Liver (tissue), 9 donors: ENCODE data around the gene GRAMD4. TPM values are rescaled to one million over a fixed set of nuclear protein-coding genes. Genes with fewer than 3 reads are reported as not detected.

Experiments used
- DNase-seq: peaks from one replicate; pipeline ENCODE4 v3.0.0-alpha.2; 2017; ENCODE audit warnings: low spot score
- H3K27ac ChIP-seq, 2 donors: one replicate each; pipeline ENCODE4 v1.7.0; 2013; ENCODE audit warnings: inconsistent platforms in 2 of 2, low read length in 2 of 2, control low read depth in 1 of 2, low read depth in 1 of 2, mild to moderate bottlenecking in 1 of 2
- H3K27me3 ChIP-seq, 4 donors: one replicate each; pipeline versions ENCODE4 v1.6.1 to v1.7.0; 2013; ENCODE audit warnings: low read length in 3 of 4, inconsistent platforms in 1 of 4, mild to moderate bottlenecking in 1 of 4, moderate library complexity in 1 of 4; ENCODE audit not compliant: control insufficient read depth in 4 of 4, insufficient read depth in 4 of 4
- H3K36me3 ChIP-seq, 4 donors: one replicate each; pipeline versions ENCODE4 v1.6.1 to v1.7.0; 2013; ENCODE audit warnings: low read length in 3 of 4, mild to moderate bottlenecking in 3 of 4, low read depth in 1 of 4, moderate library complexity in 1 of 4; ENCODE audit not compliant: control insufficient read depth in 4 of 4, insufficient read depth in 3 of 4
- H3K4me1 ChIP-seq, 4 donors: one replicate each; pipeline versions ENCODE4 v1.6.1 to v1.7.0; 2013; ENCODE audit warnings: low read length in 3 of 4, mild to moderate bottlenecking in 3 of 4, moderate library complexity in 1 of 4; ENCODE audit not compliant: control insufficient read depth in 4 of 4, insufficient read depth in 4 of 4
- H3K4me3 ChIP-seq, 3 donors: one replicate each; pipeline versions ENCODE4 v1.6.1 to v1.7.0; 2013; ENCODE audit warnings: low read length in 3 of 3, control low read depth in 1 of 3, low read depth in 1 of 3, mild to moderate bottlenecking in 1 of 3
- H3K9ac ChIP-seq, 2 donors: one replicate each; pipeline ENCODE4 v1.7.0; 2013; ENCODE audit warnings: low read length in 2 of 2, mild to moderate bottlenecking in 2 of 2, moderate library complexity in 2 of 2, control low read depth in 1 of 2, low read depth in 1 of 2
- H3K9me3 ChIP-seq, 4 donors: one replicate each; pipeline versions ENCODE4 v1.6.1 to v1.7.0; 2013; ENCODE audit warnings: low read length in 3 of 4; ENCODE audit not compliant: control insufficient read depth in 4 of 4
- ATF3 ChIP-seq: IDR thresholded peaks from 2 replicates; pipeline ENCODE4 v1.6.1; 2016; ENCODE audit warnings: antibody characterized with exemption
- EGR1 ChIP-seq, 2 donors: IDR thresholded peaks; 2 replicates each; pipeline ENCODE4 v1.6.1; 2016 to 2018; ENCODE audit warnings: antibody characterized with exemption in 2 of 2, low read depth in 2 of 2
- FOXA1 ChIP-seq: IDR thresholded peaks from 2 replicates; pipeline ENCODE4 v1.6.1; 2016; ENCODE audit warnings: antibody characterized with exemption
- FOXA2 ChIP-seq: IDR thresholded peaks from 2 replicates; pipeline ENCODE4 v1.6.1; 2016; ENCODE audit warnings: antibody characterized with exemption
- GABPA ChIP-seq, 2 donors: IDR thresholded peaks in 1 of 2; conservative IDR thresholded peaks in 1 of 2; 2 replicates each; pipeline ENCODE4 v1.6.1; 2016; ENCODE audit warnings: antibody characterized with exemption in 2 of 2, mild to moderate bottlenecking in 1 of 2, moderate library complexity in 1 of 2
- HNF4A ChIP-seq, 2 donors: conservative IDR thresholded peaks; 2 replicates each; pipeline ENCODE4 v1.6.1; 2016; ENCODE audit warnings: antibody characterized with exemption in 2 of 2, mild to moderate bottlenecking in 2 of 2
- HNF4G ChIP-seq: IDR thresholded peaks from 2 replicates; pipeline ENCODE4 v1.6.1; 2016; ENCODE audit warnings: antibody characterized with exemption
- JUND ChIP-seq, 2 donors: IDR thresholded peaks; 2 replicates each; pipeline ENCODE4 v1.6.1; 2016; ENCODE audit warnings: antibody characterized with exemption in 2 of 2
- MAX ChIP-seq: IDR thresholded peaks from 2 replicates; pipeline ENCODE4 v1.6.1; 2016; ENCODE audit warnings: antibody characterized with exemption
- NR2F2 ChIP-seq: IDR thresholded peaks from 2 replicates; pipeline ENCODE4 v1.6.1; 2016; ENCODE audit warnings: antibody characterized with exemption
- RAD21 ChIP-seq, 2 donors: IDR thresholded peaks; 2 replicates each; pipeline ENCODE4 v1.6.1; 2016; ENCODE audit warnings: antibody characterized with exemption in 2 of 2, mild to moderate bottlenecking in 2 of 2
- RXRA ChIP-seq, 2 donors: IDR thresholded peaks; 2 replicates each; pipeline ENCODE4 v1.6.1; 2017 to 2018; ENCODE audit warnings: antibody characterized with exemption in 2 of 2, mild to moderate bottlenecking in 1 of 2
- SP1 ChIP-seq: IDR thresholded peaks from 2 replicates; pipeline ENCODE4 v1.6.1; 2018; ENCODE audit warnings: antibody characterized with exemption, mild to moderate bottlenecking
- TAF1 ChIP-seq: conservative IDR thresholded peaks from 2 replicates; pipeline ENCODE4 v1.6.1; 2016; ENCODE audit warnings: antibody characterized with exemption, mild to moderate bottlenecking
- YY1 ChIP-seq: IDR thresholded peaks from 2 replicates; pipeline ENCODE4 v1.6.1; 2016; ENCODE audit warnings: antibody characterized with exemption, mild to moderate bottlenecking
- WGBS: extraction: QIAGEN DNeasy Blood & Tissue Kit; methylation state at CpG from one replicate; pipeline ENCODE4 v1.1.7; 2013; 5-methylcytosine and 5-hydroxymethylcytosine counted together
- polyA plus RNA-seq, 2 donors: library from polyadenylated mRNA; stranded (reverse) in 1 of 2; unstranded in 1 of 2; fragments of 200-250 nt in 1 of 2; fragments of >200 nt in 1 of 2; fragmentation: Nextera tagmentation in 1 of 2; extraction: Ambion mirVana in 1 of 2; gene quantifications; one replicate each; pipeline versions ENCODE4 v1.2.1 to v1.2.3, GENCODE V29; 2013 to 2015
- total RNA-seq, 2 donors: library from RNA; depleted of rRNA; stranded (reverse); fragments of >200 nt; gene quantifications; one replicate each; pipeline ENCODE4 v1.2.3, GENCODE V29; 2014
- TF ChIP-seq, protein P1 (sequence below): fragments of 150-350 bp; IDR thresholded peaks from 2 replicates; pipeline ENCODE4 v1.5.1; 2017; ENCODE audit warnings: improper control_type of control experiment, low read depth, low read length; ENCODE audit not compliant: missing input control
- TF ChIP-seq, protein P2 (sequence below): IDR thresholded peaks from 2 replicates; pipeline ENCODE4 v1.6.1; 2016; ENCODE audit warnings: antibody characterized with exemption
- TF ChIP-seq, protein P3 (sequence below): IDR thresholded peaks from 2 replicates; pipeline ENCODE4 v1.6.1; 2016; ENCODE audit warnings: antibody characterized with exemption, mild to moderate bottlenecking
- donor health status: healthy.
- donor health status: healthy.
- donor health status: healthy.
- donor health status: healthy.
- donor health status: healthy.

The GRAMD4 gene
- total and polyA plus RNA-seq, 4 donors: 2.7 to 53.5 (median 21.6) TPM

DNA sequence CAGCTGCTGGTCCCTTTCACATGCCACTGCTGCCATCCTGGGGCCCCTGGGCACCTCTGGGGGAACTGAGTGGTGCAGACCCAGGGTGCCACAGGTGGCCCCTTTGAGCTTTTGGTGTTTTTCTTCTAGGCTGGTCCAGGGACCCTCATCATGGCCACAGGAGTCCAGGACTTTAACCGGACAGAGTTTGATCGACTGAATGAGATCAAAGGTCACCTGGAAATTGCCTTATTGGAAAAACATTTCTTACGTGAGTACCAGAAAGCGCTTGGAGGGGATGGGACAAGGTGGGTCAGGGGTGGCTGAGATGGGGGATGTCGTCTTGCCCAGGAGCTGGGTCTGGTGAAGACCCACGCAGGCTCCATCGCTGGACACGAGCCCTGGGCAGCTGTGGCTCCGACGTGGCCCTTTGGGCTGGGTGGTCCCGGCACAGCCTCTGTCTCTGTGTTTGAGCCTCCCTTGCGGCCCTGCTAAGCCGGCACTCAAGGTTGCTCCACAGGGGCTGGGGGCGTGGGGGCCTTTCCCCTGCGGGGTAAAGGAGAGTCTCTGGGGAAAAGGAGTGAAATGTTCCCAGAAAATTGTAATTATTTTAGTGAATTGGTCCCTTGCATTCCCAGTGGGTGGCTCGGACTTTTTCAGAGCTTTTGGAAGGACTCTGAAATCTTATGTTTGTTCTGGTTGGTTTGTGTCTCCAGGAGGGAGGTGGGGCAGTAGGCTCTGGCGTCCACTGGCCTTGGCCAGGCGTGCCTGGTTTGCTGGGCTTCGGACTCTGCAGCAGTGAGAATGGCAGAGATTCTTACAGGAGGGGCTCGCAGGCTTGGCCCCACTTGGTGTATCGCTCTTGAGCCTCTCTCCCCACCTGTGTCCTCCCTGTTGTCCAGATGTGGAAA is 17.8 kb downstream of the GRAMD4 start:
- H3K9me3 ChIP-seq: no peaks in the 10 kb centered on the region
- peak; percentile 86 to 93 for TF ChIP-seq HNF4A (conservative IDR thresholded peaks at IDR 0.05)
- no peak for TF ChIP-seq NR2F2
- TF ChIP-seq, protein P1, sequence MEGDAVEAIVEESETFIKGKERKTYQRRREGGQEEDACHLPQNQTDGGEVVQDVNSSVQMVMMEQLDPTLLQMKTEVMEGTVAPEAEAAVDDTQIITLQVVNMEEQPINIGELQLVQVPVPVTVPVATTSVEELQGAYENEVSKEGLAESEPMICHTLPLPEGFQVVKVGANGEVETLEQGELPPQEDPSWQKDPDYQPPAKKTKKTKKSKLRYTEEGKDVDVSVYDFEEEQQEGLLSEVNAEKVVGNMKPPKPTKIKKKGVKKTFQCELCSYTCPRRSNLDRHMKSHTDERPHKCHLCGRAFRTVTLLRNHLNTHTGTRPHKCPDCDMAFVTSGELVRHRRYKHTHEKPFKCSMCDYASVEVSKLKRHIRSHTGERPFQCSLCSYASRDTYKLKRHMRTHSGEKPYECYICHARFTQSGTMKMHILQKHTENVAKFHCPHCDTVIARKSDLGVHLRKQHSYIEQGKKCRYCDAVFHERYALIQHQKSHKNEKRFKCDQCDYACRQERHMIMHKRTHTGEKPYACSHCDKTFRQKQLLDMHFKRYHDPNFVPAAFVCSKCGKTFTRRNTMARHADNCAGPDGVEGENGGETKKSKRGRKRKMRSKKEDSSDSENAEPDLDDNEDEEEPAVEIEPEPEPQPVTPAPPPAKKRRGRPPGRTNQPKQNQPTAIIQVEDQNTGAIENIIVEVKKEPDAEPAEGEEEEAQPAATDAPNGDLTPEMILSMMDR: no peak
- TF ChIP-seq FOXA1: no peak
- peak; percentile 46 for TF ChIP-seq HNF4G
- no peak for TF ChIP-seq YY1
- no peak for TF ChIP-seq RAD21 (IDR thresholded peaks at IDR 0.05)
- TF ChIP-seq JUND (IDR thresholded peaks at IDR 0.05): peak in 1 of 2 donors; percentile 39
- TF ChIP-seq, protein P2, sequence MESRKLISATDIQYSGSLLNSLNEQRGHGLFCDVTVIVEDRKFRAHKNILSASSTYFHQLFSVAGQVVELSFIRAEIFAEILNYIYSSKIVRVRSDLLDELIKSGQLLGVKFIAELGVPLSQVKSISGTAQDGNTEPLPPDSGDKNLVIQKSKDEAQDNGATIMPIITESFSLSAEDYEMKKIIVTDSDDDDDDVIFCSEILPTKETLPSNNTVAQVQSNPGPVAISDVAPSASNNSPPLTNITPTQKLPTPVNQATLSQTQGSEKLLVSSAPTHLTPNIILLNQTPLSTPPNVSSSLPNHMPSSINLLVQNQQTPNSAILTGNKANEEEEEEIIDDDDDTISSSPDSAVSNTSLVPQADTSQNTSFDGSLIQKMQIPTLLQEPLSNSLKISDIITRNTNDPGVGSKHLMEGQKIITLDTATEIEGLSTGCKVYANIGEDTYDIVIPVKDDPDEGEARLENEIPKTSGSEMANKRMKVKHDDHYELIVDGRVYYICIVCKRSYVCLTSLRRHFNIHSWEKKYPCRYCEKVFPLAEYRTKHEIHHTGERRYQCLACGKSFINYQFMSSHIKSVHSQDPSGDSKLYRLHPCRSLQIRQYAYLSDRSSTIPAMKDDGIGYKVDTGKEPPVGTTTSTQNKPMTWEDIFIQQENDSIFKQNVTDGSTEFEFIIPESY: no peak
- TF ChIP-seq MAX: no peak
- TF ChIP-seq SP1: no peak
- TF ChIP-seq ATF3: no peak
- TF ChIP-seq FOXA2: no peak
- TF ChIP-seq RXRA (IDR thresholded peaks at IDR 0.05): peak in 1 of 2 donors; percentile 69
- no peak for TF ChIP-seq TAF1
- no peak for TF ChIP-seq GABPA (IDR thresholded peaks at IDR 0.05 in 1 of 2, conservative IDR thresholded peaks at IDR 0.05 in 1 of 2)
- TF ChIP-seq EGR1 (IDR thresholded peaks at IDR 0.05; ENCODE audit: low read depth in 2 of 2): no peak
- TF ChIP-seq, protein P3, sequence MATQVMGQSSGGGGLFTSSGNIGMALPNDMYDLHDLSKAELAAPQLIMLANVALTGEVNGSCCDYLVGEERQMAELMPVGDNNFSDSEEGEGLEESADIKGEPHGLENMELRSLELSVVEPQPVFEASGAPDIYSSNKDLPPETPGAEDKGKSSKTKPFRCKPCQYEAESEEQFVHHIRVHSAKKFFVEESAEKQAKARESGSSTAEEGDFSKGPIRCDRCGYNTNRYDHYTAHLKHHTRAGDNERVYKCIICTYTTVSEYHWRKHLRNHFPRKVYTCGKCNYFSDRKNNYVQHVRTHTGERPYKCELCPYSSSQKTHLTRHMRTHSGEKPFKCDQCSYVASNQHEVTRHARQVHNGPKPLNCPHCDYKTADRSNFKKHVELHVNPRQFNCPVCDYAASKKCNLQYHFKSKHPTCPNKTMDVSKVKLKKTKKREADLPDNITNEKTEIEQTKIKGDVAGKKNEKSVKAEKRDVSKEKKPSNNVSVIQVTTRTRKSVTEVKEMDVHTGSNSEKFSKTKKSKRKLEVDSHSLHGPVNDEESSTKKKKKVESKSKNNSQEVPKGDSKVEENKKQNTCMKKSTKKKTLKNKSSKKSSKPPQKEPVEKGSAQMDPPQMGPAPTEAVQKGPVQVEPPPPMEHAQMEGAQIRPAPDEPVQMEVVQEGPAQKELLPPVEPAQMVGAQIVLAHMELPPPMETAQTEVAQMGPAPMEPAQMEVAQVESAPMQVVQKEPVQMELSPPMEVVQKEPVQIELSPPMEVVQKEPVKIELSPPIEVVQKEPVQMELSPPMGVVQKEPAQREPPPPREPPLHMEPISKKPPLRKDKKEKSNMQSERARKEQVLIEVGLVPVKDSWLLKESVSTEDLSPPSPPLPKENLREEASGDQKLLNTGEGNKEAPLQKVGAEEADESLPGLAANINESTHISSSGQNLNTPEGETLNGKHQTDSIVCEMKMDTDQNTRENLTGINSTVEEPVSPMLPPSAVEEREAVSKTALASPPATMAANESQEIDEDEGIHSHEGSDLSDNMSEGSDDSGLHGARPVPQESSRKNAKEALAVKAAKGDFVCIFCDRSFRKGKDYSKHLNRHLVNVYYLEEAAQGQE: peak; percentile 55
- H3K4me3 ChIP-seq: peak overlapping the region; percentile 38 to 57 (median 56)
- no peaks in the 10 kb centered on the region for H3K27me3 ChIP-seq
- no peak for DNase-seq
- 38% methylated on average over 21 of the region's 21 CpGs for WGBS
- peaks cover 0 to 40% (median 14%) of the 10 kb centered on the region in 4 donors for H3K4me1 ChIP-seq
- H3K27ac ChIP-seq: peak overlapping the region; percentile 90 to 93
- peak overlapping the region; percentile 36 to 78 for H3K9ac ChIP-seq
- peaks cover 0 to 3% (median 0%) of the 10 kb centered on the region in 4 donors for H3K36me3 ChIP-seq
